ENCODE data around the gene IFFO2. TPM values are rescaled to one million over a fixed set of nuclear protein-coding genes. Genes with fewer than 3 reads are reported as not detected.

The IFFO2 gene
- total and polyA plus RNA-seq, 2 experiments from 2014 or later, result 0.71 to 7.5 TPM

- Mint-ChIP-seq H3K4me3 (no peak overlapping the region), H3K36me3 (ENCODE audit: low read depth) (peaks cover 4% of the 10 kb centered on the region; the same call in 2 of the 3 replicates), H3K27ac (no peak overlapping the region), H3K9me3 (no peaks in the 10 kb centered on the region), H3K27me3 (ENCODE audit: insufficient read depth, low read depth, poor library complexity) (peaks cover 6% of the 10 kb centered on the region), H3K4me1 (no peaks in the 10 kb centered on the region)
- H3F3A ChIP-seq (replicated peaks; ENCODE audit: low read depth), result no peaks in the 10 kb centered on the region
- H3K27ac ChIP-seq (ENCODE audit: low read depth), result no peak overlapping the region
- DNase-seq (ENCODE audit: low spot score) (no peak), ATAC-seq (no peak)
- H3K79me2 ChIP-seq (replicated peaks; ENCODE audit: insufficient read depth), result no peaks in the 10 kb centered on the region; the same call in 1 of the 2 replicates
- no peak overlapping the region for H3K4me2 ChIP-seq
- no peaks in the 10 kb centered on the region for H3K9me2 ChIP-seq (ENCODE audit: insufficient read depth)
- H3K27me3 ChIP-seq (ENCODE audit: insufficient read depth), result no peaks in the 10 kb centered on the region
- no peaks in the 10 kb centered on the region for H3K4me1 ChIP-seq (ENCODE audit: insufficient read depth)
- no peak for TF ChIP-seq NANOG (IDR thresholded peaks at IDR 0.05; ENCODE audit: borderline replicate concordance)
- no peak for TF ChIP-seq EZH2 (IDR thresholded peaks at IDR 0.05; ENCODE audit: low read depth, unreplicated experiment)
- no peak for TF ChIP-seq STAT1 (IDR thresholded peaks at IDR 0.05; ENCODE audit: unreplicated experiment)
- no peak for TF ChIP-seq CREB1 (CRISPR knock-in tag; IDR thresholded peaks at IDR 0.05; ENCODE audit: low read depth)
- no peak for TF ChIP-seq CTCF (conservative IDR thresholded peaks at IDR 0.05; ENCODE audit: low read depth in 2 of 2)
- no peak for TF ChIP-seq POLR2AphosphoS5 (IDR thresholded peaks at IDR 0.05; ENCODE audit: low read depth)
- no peak for TF ChIP-seq ETS1 (IDR thresholded peaks at IDR 0.05)
- TF ChIP-seq ZNF462 (CRISPR knock-in tag; IDR thresholded peaks at IDR 0.05), result no peak
- no peak for TF ChIP-seq REST (IDR thresholded peaks at IDR 0.05; ENCODE audit: unreplicated experiment)
- no peak for TF ChIP-seq ZNF114 (CRISPR knock-in tag; IDR thresholded peaks at IDR 0.05)
- no peak for TF ChIP-seq JUNB (IDR thresholded peaks at IDR 0.05; ENCODE audit: unreplicated experiment)
- TF ChIP-seq EZH2phosphoT487 (IDR thresholded peaks at IDR 0.05; ENCODE audit: unreplicated experiment), result no peak
- no peak for TF ChIP-seq ZNF331 (CRISPR knock-in tag; IDR thresholded peaks at IDR 0.05; ENCODE audit: low read depth)
- no peaks in the 10 kb centered on the region for H3K36me3 ChIP-seq (ENCODE audit: insufficient read depth)
- H4K20me1 ChIP-seq (replicated peaks; ENCODE audit: insufficient read depth), result no peaks in the 10 kb centered on the region; the same call in 1 of the 2 replicates
- no peak overlapping the region for H2AFZ ChIP-seq
- H3K4me3 ChIP-seq, result no peak overlapping the region
Measured at GRCh38 chr1:18893120-18893519, 63.4 kb downstream of the IFFO2 start.
